HG03095 (cell line): ENCODE results near the gene PPP2R2C.

Experiments used
- ATAC-seq: cut with Tn5 transposase; IDR thresholded peaks from one replicate; pipeline ENCODE4 v1.9.1; 2021; ENCODE audit warnings: moderate library complexity; ENCODE audit not compliant: unreplicated experiment

The PPP2R2C gene

DNA sequence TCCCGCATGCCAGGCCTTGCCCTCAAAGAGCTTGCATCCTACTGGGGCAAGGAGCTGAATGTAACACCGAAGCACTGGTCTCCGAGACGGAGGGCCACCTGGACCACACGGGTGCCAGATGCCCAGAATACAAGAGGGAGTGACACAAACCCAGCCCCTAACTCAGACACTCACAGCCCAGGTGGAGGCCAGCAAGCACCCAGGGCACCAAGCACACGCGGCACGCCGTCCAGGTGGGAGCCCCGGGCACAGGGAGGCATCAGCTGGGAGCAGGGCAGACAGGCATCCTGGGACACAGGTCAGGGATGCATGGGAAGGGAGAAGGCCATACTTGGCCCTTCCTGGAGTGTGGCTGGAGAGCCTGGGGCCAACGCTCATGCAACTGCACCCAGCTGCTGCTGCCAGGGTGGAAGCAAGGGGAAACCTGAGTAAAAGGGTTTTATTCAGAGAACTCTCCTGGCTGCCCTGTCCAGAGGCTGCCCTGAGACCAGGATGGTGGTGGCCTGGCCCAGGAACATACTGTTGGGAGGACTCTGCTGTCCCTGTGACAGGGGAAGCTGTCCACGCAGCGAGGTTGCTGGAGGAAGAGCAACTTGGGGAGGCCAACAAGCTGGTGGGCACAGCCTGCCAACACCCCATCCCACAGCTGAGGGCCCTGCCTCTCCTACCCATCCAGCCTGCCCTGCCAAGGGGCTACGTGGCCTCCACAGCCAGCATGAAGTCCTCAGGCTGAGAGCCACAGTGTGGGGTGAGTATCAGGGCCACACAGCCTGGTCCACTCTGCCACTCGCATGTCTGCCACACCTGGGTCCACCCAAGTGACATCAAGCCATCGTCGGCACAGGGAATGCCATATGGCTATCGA, 22.2 kb upstream of the PPP2R2C start:
- no peak for ATAC-seq

- ATAC-seq = no peak
Observed at GRCh38 chr4:6493658-6494304, 21.4 kb upstream of the PPP2R2C start.

- no peak for ATAC-seq
Observed at GRCh38 chr4:6492861-6493657, 20.6 kb upstream of the PPP2R2C start.

GRCh38 chr4:6492027-6492590, 19.7 kb upstream of the PPP2R2C start:
- no peak for ATAC-seq

- ATAC-seq = no peak
Observed at GRCh38 chr4:6491235-6491634, 18.8 kb upstream of the PPP2R2C start.

- ATAC-seq = no peak
Observed at GRCh38 chr4:6489927-6490326, 17.5 kb upstream of the PPP2R2C start.

DNA sequence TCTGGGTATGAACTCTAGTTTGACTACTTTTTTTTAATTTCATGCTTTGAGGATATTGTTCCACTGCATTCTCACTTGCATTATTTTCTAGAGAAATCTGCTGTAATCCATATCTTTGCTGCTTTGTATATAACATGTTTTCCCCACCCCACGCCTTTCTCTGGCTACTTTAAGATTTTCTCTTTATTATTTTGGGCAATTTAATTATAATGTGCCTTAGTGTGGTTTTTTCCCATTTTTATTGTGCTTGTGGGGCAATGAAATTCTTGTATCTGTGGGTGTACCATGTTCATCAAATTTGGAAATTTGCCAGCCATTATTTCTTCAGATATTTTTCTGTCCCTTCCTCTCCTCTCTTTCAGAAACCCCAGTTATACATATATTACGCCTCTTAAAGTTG, 15.1 kb upstream of the PPP2R2C start:
- ATAC-seq = no peak

DNA sequence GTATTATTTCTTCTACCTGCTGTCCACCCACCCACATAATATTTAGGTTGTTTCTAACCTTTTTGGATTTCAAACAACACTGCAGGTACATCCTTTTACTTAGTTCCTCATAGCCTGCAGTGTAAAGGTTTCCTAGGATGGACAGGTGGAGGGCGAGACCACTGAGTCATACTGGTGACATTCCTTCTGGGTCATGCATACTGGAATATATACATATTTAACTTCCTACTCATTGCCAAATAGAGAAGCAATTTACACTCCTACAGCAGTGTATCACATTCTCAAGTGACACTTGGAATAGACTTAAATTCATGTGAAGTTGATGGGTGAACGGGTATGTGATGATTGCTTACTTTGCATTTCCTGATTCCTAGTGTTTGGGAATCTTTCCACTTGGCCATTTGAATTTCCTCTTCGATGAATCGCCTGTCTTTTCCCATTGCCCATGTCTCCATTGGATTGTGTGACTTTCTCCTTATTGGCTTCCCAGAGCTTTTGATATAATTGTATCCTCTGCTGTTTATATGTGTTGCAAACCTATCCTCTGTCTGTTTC, 8.2 kb upstream of the PPP2R2C start:
- ATAC-seq = no peak

GRCh38 chr4:6478546-6479220, 6.3 kb upstream of the PPP2R2C start:
- ATAC-seq = no peak

GRCh38 chr4:6476893-6477292, 4.5 kb upstream of the PPP2R2C start:
- ATAC-seq = no peak

DNA sequence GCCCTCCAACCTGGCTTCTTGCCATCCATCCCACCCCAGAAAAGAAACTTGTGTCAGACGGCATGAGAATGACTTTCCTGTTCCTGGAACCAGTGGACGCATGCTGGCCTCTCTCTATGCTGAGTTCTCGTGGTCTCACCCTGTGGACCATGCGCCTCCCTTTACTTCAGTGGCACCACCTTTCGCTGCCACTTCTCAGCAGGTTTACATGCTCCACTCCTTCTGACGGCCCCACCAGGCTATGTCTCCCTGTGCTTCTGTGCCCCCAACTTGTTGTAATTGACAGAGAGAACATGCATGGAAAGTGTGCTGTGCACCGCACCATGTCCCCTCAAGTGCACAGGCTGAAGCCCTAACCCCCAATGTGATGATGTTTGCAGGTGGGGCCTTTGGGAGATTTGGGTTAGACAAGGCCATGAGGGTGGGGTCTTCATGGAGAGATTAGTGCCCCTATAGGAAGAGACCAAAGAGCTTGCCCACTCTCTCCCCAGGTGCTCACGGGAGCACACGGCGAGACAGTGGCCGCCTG, 3.1 kb upstream of the PPP2R2C start:
- ATAC-seq = no peak

DNA sequence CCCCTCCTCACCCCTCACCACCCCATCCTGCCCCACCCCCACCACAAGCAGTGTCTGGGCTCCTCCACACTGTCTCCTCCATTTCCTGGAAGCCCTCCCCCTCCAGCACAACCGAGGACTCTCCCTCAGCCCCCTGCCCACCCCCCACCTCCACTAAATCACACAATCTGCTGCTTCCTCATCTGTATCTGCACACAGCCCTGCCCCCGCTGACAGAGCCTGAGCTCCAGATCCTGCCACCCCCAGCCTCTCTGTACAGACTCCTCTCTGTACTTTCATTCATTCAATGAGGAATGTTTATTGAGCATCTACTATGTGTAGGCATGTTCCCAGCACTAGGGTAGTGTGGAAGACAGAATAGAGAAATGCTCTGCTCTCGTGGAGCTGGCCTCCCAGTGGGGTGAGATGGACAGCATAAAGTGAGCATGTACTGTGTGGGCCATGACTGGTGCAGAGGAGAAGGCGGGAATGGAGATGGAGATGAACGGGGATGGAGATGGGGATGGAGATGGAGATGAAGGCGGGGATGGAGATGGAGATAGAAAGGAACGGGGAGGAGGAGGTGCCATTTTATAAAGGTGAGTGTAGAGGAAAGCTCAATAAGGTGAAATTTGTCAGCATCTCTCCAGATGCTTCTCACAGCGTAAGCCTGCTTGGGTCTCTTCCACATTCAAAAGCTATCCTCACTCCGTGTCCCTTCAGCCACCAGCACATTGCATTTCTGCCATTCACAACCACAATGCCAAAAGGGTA, 2.5 kb upstream of the PPP2R2C start:
- no peak for ATAC-seq

GRCh38 chr4:6474053-6474568, 1.7 kb upstream of the PPP2R2C start:
- no peak for ATAC-seq

- ATAC-seq = no peak
Observed at GRCh38 chr4:6473264-6474052, 1.0 kb upstream of the PPP2R2C start.

GRCh38 chr4:6472008-6472386, 417 bp downstream of the PPP2R2C start:
- no peak for ATAC-seq

DNA sequence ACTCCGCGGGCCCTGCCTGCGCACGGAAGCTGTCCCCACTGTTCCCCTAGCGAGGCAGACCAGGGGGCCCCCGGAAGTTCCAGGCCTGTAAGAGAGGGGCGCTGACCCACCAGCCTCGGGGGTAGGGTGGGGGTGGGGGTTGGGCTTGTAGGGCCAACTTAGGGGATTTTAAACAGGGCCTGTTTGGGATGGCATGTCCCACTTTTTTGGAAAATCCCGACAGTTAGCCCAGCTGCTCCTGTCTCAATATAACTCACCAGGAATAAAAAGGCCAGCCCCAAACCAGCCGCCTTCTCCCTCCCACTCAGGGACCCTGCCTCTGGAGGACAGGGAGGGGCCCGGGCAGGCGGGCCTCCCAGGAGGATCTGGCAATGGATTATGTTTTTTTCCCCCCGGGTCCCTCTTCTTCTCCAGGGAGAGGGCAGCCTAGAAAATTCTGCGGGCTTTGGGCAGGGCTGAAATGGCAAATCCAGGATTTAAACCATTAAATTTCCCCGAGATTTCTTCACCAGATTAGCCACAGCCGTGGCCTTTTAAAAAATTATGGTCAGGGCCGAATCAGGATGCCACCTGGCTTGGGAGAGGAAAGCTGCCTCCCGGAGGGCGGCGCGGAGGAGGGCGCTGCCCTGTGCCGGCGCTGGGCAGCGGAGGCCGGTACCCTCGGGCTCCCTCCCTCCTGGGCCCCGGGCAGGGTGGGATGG, 957 bp downstream of the PPP2R2C start:
- ATAC-seq = no peak

- ATAC-seq = no peak
Observed at GRCh38 chr4:6470502-6471306, 1.7 kb downstream of the PPP2R2C start.
